ENCODE data around the gene CLTRN. TPM values are rescaled to one million over a fixed set of nuclear protein-coding genes. Genes with fewer than 3 reads are reported as not detected.

Gene CLTRN
- polyA plus RNA-seq, 1 of the 3 experiments (the other 2 are of a cell fraction), result 0.16 TPM

- ChIA-PET CTCF (interaction anchor here (1.3 kb wide), 1 partner anchor 10 kb away, joined by 4 read pairs; no protein-coding TSS in a partner anchor), POLR2A (no interaction called here)
- Histone ChIP-seq H3K4me1 (ENCODE audit: control insufficient read depth in 1 of 2, insufficient read depth in 2 of 2, low read depth in 1 of 2, low read length in 1 of 2) (no peaks in the 10 kb centered on the region), H3K9me3 (no peaks in the 10 kb centered on the region), H3F3A (replicated peaks; ENCODE audit: insufficient read depth) (no peaks in the 10 kb centered on the region), H3K4me3 (ENCODE audit: low read depth in 2 of 2, low read length in 1 of 2) (no peak overlapping the region), H3K9me2 (no peaks in the 10 kb centered on the region), H3K79me2 (ENCODE audit: insufficient read depth) (no peaks in the 10 kb centered on the region), H2AFZ (ENCODE audit: low read depth) (no peak overlapping the region), H4K20me1 (ENCODE audit: insufficient read depth) (no peaks in the 10 kb centered on the region), H3K27me3 (ENCODE audit: insufficient read depth) (no peaks in the 10 kb centered on the region), H3K36me3 (replicated peaks in 1 of 2; ENCODE audit: control insufficient read depth in 1 of 2, insufficient read depth in 2 of 2, low read length in 1 of 2) (no peaks in the 10 kb centered on the region), H3K4me2 (no peak overlapping the region), H3K9ac (no peak overlapping the region), H3K27ac (ENCODE audit: low read depth in 2 of 2, low read length in 1 of 2) (no peak overlapping the region)
- 0% methylated on average over 1 of the region's 1 CpG for WGBS (ENCODE audit: low lambda C conversion rate)
- DNase-seq, result no peak
- no peak for TF ChIP-seq JUND (IDR thresholded peaks at IDR 0.05)
These were observed 58.5 kb downstream of the CLTRN start for GRCh38 chrX:15606136-15606535.

- Histone ChIP-seq H2AFZ (ENCODE audit: low read depth) (no peak overlapping the region), H3K79me2 (ENCODE audit: insufficient read depth) (no peaks in the 10 kb centered on the region), H3K9me2 (no peaks in the 10 kb centered on the region), H3K4me3 (ENCODE audit: low read depth in 2 of 2, low read length in 1 of 2) (no peak overlapping the region), H3K9me3 (no peaks in the 10 kb centered on the region), H3K27ac (ENCODE audit: low read depth in 2 of 2, low read length in 1 of 2) (no peak overlapping the region), H3F3A (replicated peaks; ENCODE audit: insufficient read depth) (no peaks in the 10 kb centered on the region), H3K27me3 (ENCODE audit: insufficient read depth) (no peaks in the 10 kb centered on the region), H3K9ac (no peak overlapping the region), H3K36me3 (replicated peaks in 1 of 2; ENCODE audit: control insufficient read depth in 1 of 2, insufficient read depth in 2 of 2, low read length in 1 of 2) (no peaks in the 10 kb centered on the region), H3K4me1 (ENCODE audit: control insufficient read depth in 1 of 2, insufficient read depth in 2 of 2, low read depth in 1 of 2, low read length in 1 of 2) (no peaks in the 10 kb centered on the region), H3K4me2 (no peak overlapping the region), H4K20me1 (ENCODE audit: insufficient read depth) (no peaks in the 10 kb centered on the region)
- POLR2A ChIA-PET, result no interaction called here
- CTCF ChIA-PET, result no interaction called here
- DNase-seq, result no peak
- TF ChIP-seq CHD2 (IDR thresholded peaks at IDR 0.05; ENCODE audit: low read length, partially characterized antibody) (no peak), RCOR1 (IDR thresholded peaks at IDR 0.05; ENCODE audit: low read length) (no peak), NFIC (IDR thresholded peaks at IDR 0.05; ENCODE audit: borderline replicate concordance) (no peak), USF2 (IDR thresholded peaks at IDR 0.05; ENCODE audit: borderline replicate concordance, low read depth, low read length) (no peak), JUND (IDR thresholded peaks at IDR 0.05) (no peak), IRF3 (IDR thresholded peaks at IDR 0.05; ENCODE audit: low read depth, low read length) (no peak), USF1 (IDR thresholded peaks at IDR 0.05; ENCODE audit: borderline replicate concordance, low read depth) (no peak), ZBTB33 (IDR thresholded peaks at IDR 0.05; ENCODE audit: borderline replicate concordance, low read depth) (no peak), EP300 (IDR thresholded peaks at IDR 0.05; ENCODE audit: borderline replicate concordance in 1 of 2, low read depth in 1 of 2, low read length in 1 of 2) (no peak), SIN3A (IDR thresholded peaks at IDR 0.05; ENCODE audit: borderline replicate concordance, low read depth, low read length) (no peak), POLR2AphosphoS5 (IDR thresholded peaks at IDR 0.05; ENCODE audit: low read depth, low read length) (no peak), RXRA (IDR thresholded peaks at IDR 0.05; ENCODE audit: borderline replicate concordance, low read depth) (no peak), RFX5 (IDR thresholded peaks at IDR 0.05; ENCODE audit: low read length) (no peak), TCF12 (IDR thresholded peaks at IDR 0.05) (no peak), NRF1 (IDR thresholded peaks at IDR 0.05; ENCODE audit: low read depth, low read length) (no peak), MXI1 (IDR thresholded peaks at IDR 0.05; ENCODE audit: low read depth, low read length) (no peak)
- WGBS (ENCODE audit: low lambda C conversion rate), result 40% methylated on average over 1 of the region's 1 CpG
These were observed 59.4 kb downstream of the CLTRN start for GRCh38 chrX:15605226-15605625.
